SK-N-SH treated with all-trans-retinoic acid at 6 μM for 48 hours (cell line): Measurements from ENCODE around the gene TRIM40.

ENCODE experiments used
- ATAC-seq: fragments of 200-7000 bp; cut with Tn5 transposase; 3 replicates; pipeline ENCODE4 v1.9.1; 2020; ENCODE audit warnings: mild to moderate bottlenecking, moderate library complexity
- ARNTL ChIP-seq: fragments of 450-650 bp; formaldehyde crosslinking; IDR thresholded peaks from 2 replicates; pipeline ENCODE4 v1.5.0; 2020; ENCODE audit warnings: low read depth, mild to moderate bottlenecking, moderate library complexity, borderline replicate concordance
- BACH2 ChIP-seq: fragments of 250-450 bp; sonication (Bioruptor Pico); IDR thresholded peaks from 2 replicates; pipeline ENCODE4 v1.9.0; 2021; ENCODE audit warnings: mild to moderate bottlenecking, borderline replicate concordance
- CSDC2 ChIP-seq: fragments of 250-450 bp; sonication (Bioruptor Pico); IDR thresholded peaks from 2 replicates; pipeline ENCODE4 v1.5.0; 2020; ENCODE audit warnings: mild to moderate bottlenecking, moderate library complexity
- GLIS3 ChIP-seq: fragments of 250-450 bp; sonication (Bioruptor Pico); IDR thresholded peaks from 2 replicates; pipeline ENCODE4 v1.5.0; 2020; ENCODE audit warnings: mild to moderate bottlenecking, moderate library complexity
- ISL1 ChIP-seq: fragments of 250-450 bp; sonication (Bioruptor Pico); IDR thresholded peaks from 2 replicates; pipeline ENCODE4 v2.1.2; 2022; ENCODE audit warnings: mild to moderate bottlenecking, moderate library complexity
- OSR1 ChIP-seq: fragments of 250-450 bp; sonication (Bioruptor Pico); IDR thresholded peaks from 2 replicates; pipeline ENCODE4 v1.8.0; 2022; ENCODE audit warnings: moderate library complexity, mild to moderate bottlenecking, inconsistent platforms
- PATZ1 ChIP-seq: fragments of 250-450 bp; sonication (Bioruptor Pico); IDR thresholded peaks from 2 replicates; pipeline ENCODE4 v1.8.0; 2020; ENCODE audit warnings: mild to moderate bottlenecking, moderate library complexity, borderline replicate concordance
- POU6F1 ChIP-seq: fragments of 250-450 bp; sonication (Bioruptor Pico); IDR thresholded peaks from 2 replicates; pipeline ENCODE4 v1.8.0; 2021; ENCODE audit warnings: low read depth, mild to moderate bottlenecking, moderate library complexity, borderline replicate concordance
- PPARA ChIP-seq: fragments of 250-450 bp; sonication (Bioruptor Pico); IDR thresholded peaks from 2 replicates; pipeline ENCODE4 v1.5.0; 2020; ENCODE audit warnings: mild to moderate bottlenecking, borderline replicate concordance
- RARB ChIP-seq: fragments of 250-450 bp; sonication (Bioruptor Pico); IDR thresholded peaks from 2 replicates; pipeline ENCODE4 v1.8.0; 2021; ENCODE audit warnings: mild to moderate bottlenecking, moderate library complexity
- SNAI2 ChIP-seq: fragments of 250-450 bp; sonication (Bioruptor Pico); IDR thresholded peaks from 2 replicates; pipeline ENCODE4 v1.5.0; 2020; ENCODE audit warnings: mild to moderate bottlenecking, moderate library complexity
- TCF4 ChIP-seq: fragments of 250-450 bp; sonication (Bioruptor Pico); IDR thresholded peaks from 2 replicates; pipeline ENCODE4 v1.8.0; 2021; ENCODE audit warnings: mild to moderate bottlenecking, moderate library complexity, borderline replicate concordance
- TOX ChIP-seq: fragments of 250-450 bp; sonication (Bioruptor Pico); IDR thresholded peaks from 2 replicates; pipeline ENCODE4 v1.8.0; 2021; ENCODE audit warnings: mild to moderate bottlenecking, moderate library complexity, borderline replicate concordance
- ZC3H10 ChIP-seq: fragments of 250-450 bp; sonication (Bioruptor Pico); IDR thresholded peaks from 2 replicates; pipeline ENCODE4 v1.5.1; 2021; ENCODE audit warnings: mild to moderate bottlenecking, moderate library complexity
- ZFP3 ChIP-seq: fragments of 250-450 bp; sonication (Bioruptor Pico); IDR thresholded peaks from 2 replicates; pipeline ENCODE4 v1.5.0; 2020; ENCODE audit warnings: mild to moderate bottlenecking, moderate library complexity
- ZFP30 ChIP-seq: fragments of 450-650 bp; formaldehyde crosslinking; IDR thresholded peaks from 2 replicates; pipeline ENCODE4 v1.5.0; 2022; ENCODE audit warnings: mild to moderate bottlenecking, moderate library complexity
- ZNF565 ChIP-seq: fragments of 450-650 bp; formaldehyde crosslinking; conservative IDR thresholded peaks from 2 replicates; pipeline ENCODE4 v1.5.0; 2020; ENCODE audit warnings: low read depth, mild to moderate bottlenecking, moderate library complexity
- ZNF70 ChIP-seq: fragments of 450-650 bp; formaldehyde crosslinking; IDR thresholded peaks from 2 replicates; pipeline ENCODE4 v1.5.0; 2020; ENCODE audit warnings: mild to moderate bottlenecking, moderate library complexity
- TF ChIP-seq, protein P1 (sequence below): fragments of 250-450 bp; sonication (Bioruptor Pico); IDR thresholded peaks from 2 replicates; pipeline ENCODE4 v1.5.1; 2021; ENCODE audit warnings: mild to moderate bottlenecking, moderate library complexity
- TF ChIP-seq, protein P2 (sequence below): fragments of 250-450 bp; sonication (Bioruptor Pico); IDR thresholded peaks from 2 replicates; pipeline ENCODE4 v1.5.0; 2020; ENCODE audit warnings: mild to moderate bottlenecking, moderate library complexity

Gene TRIM40

GRCh38 chr6:30142665-30143064, 6.7 kb downstream of the TRIM40 start (continued):
- TF ChIP-seq TOX (CRISPR knock-in tag) (no peak), ZNF70 (CRISPR knock-in tag) (no peak), GLIS3 (CRISPR knock-in tag) (no peak), PATZ1 (no peak), ZFP3 (CRISPR knock-in tag) (no peak), ZC3H10 (CRISPR knock-in tag) (no peak), BACH2 (CRISPR knock-in tag) (no peak)
- TF ChIP-seq, protein P1, sequence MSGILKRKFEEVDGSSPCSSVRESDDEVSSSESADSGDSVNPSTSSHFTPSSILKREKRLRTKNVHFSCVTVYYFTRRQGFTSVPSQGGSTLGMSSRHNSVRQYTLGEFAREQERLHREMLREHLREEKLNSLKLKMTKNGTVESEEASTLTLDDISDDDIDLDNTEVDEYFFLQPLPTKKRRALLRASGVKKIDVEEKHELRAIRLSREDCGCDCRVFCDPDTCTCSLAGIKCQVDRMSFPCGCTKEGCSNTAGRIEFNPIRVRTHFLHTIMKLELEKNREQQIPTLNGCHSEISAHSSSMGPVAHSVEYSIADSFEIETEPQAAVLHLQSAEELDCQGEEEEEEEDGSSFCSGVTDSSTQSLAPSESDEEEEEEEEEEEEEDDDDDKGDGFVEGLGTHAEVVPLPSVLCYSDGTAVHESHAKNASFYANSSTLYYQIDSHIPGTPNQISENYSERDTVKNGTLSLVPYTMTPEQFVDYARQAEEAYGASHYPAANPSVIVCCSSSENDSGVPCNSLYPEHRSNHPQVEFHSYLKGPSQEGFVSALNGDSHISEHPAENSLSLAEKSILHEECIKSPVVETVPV (CRISPR knock-in tag): no peak

- ATAC-seq: no peak
- TF ChIP-seq OSR1 (CRISPR knock-in tag): no peak
- peak; percentile 86; the same call in 1 of the 2 replicates for TF ChIP-seq TCF4 (CRISPR knock-in tag)
- no peak for TF ChIP-seq ARNTL (CRISPR knock-in tag)
- TF ChIP-seq ZFP30 (CRISPR knock-in tag): no peak
- TF ChIP-seq, all 23 proteins: peak for 1
Measured at GRCh38 chr6:30143780-30144179, 7.8 kb downstream of the TRIM40 start.

- no peak for ATAC-seq
Measured at GRCh38 chr6:30144811-30145210, 8.9 kb downstream of the TRIM40 start.

DNA sequence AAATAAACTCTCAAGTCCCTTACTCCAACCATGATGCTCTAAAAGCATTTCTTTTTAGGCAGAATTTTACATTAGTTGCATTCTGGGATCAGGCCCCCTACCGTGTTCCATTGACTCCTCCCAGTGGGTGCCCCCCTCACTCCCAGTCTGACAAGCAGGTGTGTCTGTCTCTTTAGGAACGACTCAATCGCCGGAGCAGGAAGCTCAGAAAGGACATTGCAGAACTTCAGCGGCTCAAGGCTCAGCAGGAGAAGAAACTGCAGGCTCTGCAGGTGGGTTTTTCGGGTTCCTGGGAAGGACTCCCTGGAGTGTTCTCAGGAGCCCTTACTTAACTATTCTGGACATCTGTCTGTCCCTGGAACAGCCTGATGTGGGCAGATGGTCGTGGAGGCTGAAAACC, 9.9 kb downstream of the TRIM40 start:
- TF ChIP-seq ZC3H10 (CRISPR knock-in tag) (no peak), ZNF70 (CRISPR knock-in tag) (no peak), PATZ1 (no peak), PPARA (CRISPR knock-in tag) (no peak), ZFP30 (CRISPR knock-in tag) (no peak), ZNF565 (no peak), RARB (CRISPR knock-in tag) (no peak)
- TF ChIP-seq, all 23 proteins: peak for 0
- no peak for ATAC-seq

More at GRCh38 chr6:30144811-30145210, 8.9 kb downstream of the TRIM40 start:
- no peak for TF ChIP-seq ZFP30 (CRISPR knock-in tag)
- TF ChIP-seq ZFP3 (CRISPR knock-in tag): no peak
- no peak for TF ChIP-seq RARB (CRISPR knock-in tag)
- TF ChIP-seq PPARA (CRISPR knock-in tag): no peak
- no peak for TF ChIP-seq SNAI2 (CRISPR knock-in tag)
- TF ChIP-seq TOX (CRISPR knock-in tag): no peak
- TF ChIP-seq GLIS3 (CRISPR knock-in tag): no peak
- TF ChIP-seq, protein P2, sequence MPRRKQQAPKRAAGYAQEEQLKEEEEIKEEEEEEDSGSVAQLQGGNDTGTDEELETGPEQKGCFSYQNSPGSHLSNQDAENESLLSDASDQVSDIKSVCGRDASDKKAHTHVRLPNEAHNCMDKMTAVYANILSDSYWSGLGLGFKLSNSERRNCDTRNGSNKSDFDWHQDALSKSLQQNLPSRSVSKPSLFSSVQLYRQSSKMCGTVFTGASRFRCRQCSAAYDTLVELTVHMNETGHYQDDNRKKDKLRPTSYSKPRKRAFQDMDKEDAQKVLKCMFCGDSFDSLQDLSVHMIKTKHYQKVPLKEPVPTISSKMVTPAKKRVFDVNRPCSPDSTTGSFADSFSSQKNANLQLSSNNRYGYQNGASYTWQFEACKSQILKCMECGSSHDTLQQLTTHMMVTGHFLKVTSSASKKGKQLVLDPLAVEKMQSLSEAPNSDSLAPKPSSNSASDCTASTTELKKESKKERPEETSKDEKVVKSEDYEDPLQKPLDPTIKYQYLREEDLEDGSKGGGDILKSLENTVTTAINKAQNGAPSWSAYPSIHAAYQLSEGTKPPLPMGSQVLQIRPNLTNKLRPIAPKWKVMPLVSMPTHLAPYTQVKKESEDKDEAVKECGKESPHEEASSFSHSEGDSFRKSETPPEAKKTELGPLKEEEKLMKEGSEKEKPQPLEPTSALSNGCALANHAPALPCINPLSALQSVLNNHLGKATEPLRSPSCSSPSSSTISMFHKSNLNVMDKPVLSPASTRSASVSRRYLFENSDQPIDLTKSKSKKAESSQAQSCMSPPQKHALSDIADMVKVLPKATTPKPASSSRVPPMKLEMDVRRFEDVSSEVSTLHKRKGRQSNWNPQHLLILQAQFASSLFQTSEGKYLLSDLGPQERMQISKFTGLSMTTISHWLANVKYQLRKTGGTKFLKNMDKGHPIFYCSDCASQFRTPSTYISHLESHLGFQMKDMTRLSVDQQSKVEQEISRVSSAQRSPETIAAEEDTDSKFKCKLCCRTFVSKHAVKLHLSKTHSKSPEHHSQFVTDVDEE: no peak
- TF ChIP-seq, all 23 proteins: peak for 0

- ATAC-seq: no peak
- TF ChIP-seq POU6F1: no peak
- no peak for TF ChIP-seq ARNTL (CRISPR knock-in tag)
- no peak for TF ChIP-seq OSR1 (CRISPR knock-in tag)
- TF ChIP-seq ZC3H10 (CRISPR knock-in tag): no peak
- TF ChIP-seq ISL1 (CRISPR knock-in tag): no peak
- no peak for TF ChIP-seq SNAI2 (CRISPR knock-in tag)
- no peak for TF ChIP-seq TCF4 (CRISPR knock-in tag)
- no peak for TF ChIP-seq PATZ1
- no peak for TF ChIP-seq ZFP3 (CRISPR knock-in tag)
- no peak for TF ChIP-seq TOX (CRISPR knock-in tag)
- TF ChIP-seq ZNF70 (CRISPR knock-in tag): no peak
- TF ChIP-seq CSDC2 (CRISPR knock-in tag): no peak
- TF ChIP-seq ZFP30 (CRISPR knock-in tag): no peak
Measured at GRCh38 chr6:30147096-30147495, 11.2 kb downstream of the TRIM40 start.
